Stimulated activated CD8-positive, alpha-beta memory T cell treated with anti-CD3 and anti-CD28 coated beads, Interleukin-15, amount 100 ng/mL, for 48 hours (primary cell): ENCODE results near the gene VPS13C.

Source experiments
- DNase-seq, 2 donors: peaks; one replicate each; pipeline ENCODE4 v3.0.0-alpha.2; 2020; ENCODE audit warnings: low read depth in 2 of 2

VPS13C gene

GRCh38 chr15:62060113-62060895 is at the start of gene VPS13C:
Gene VPS13C (minus strand): TSS chr15:62060447. CDS start chr15:62060374, 73 bp downstream.
- peak; percentile 92 to 93 for DNase-seq

GRCh38 chr15:62109437-62109836 is 49.2 kb upstream of the VPS13C start:
- no peak for DNase-seq

- no peak for DNase-seq
Observed at GRCh38 chr15:62108411-62108810, 48.2 kb upstream of the VPS13C start.

GRCh38 chr15:62107571-62108121 is 47.4 kb upstream of the VPS13C start:
- no peak for DNase-seq

GRCh38 chr15:62106096-62106495 is 45.8 kb upstream of the VPS13C start:
- no peak for DNase-seq

- no peak for DNase-seq
Observed at GRCh38 chr15:62105266-62105665, 45.0 kb upstream of the VPS13C start.

- DNase-seq = no peak
Observed at GRCh38 chr15:62104846-62105245, 44.6 kb upstream of the VPS13C start.

GRCh38 chr15:62104401-62104800 is 44.2 kb upstream of the VPS13C start:
- DNase-seq = no peak

GRCh38 chr15:62103431-62103830 is 43.2 kb upstream of the VPS13C start:
- DNase-seq = no peak

GRCh38 chr15:62099094-62099601 is 38.9 kb upstream of the VPS13C start:
- DNase-seq = no peak

GRCh38 chr15:62094388-62094787 is 34.1 kb upstream of the VPS13C start:
- DNase-seq = no peak

- DNase-seq = no peak
Observed at GRCh38 chr15:62093809-62094208, 33.6 kb upstream of the VPS13C start.

- DNase-seq = no peak
Observed at GRCh38 chr15:62090988-62091387, 30.7 kb upstream of the VPS13C start.

GRCh38 chr15:62089616-62090015 is 29.4 kb upstream of the VPS13C start:
- no peak for DNase-seq

GRCh38 chr15:62088353-62088693 is 28.1 kb upstream of the VPS13C start:
- DNase-seq = no peak

- DNase-seq = no peak
Observed at GRCh38 chr15:62087671-62088352, 27.6 kb upstream of the VPS13C start.

GRCh38 chr15:62085740-62086139 is 25.5 kb upstream of the VPS13C start:
- no peak for DNase-seq

- no peak for DNase-seq
Observed at GRCh38 chr15:62083194-62084154, 23.2 kb upstream of the VPS13C start.

- no peak for DNase-seq
Observed at GRCh38 chr15:62079594-62079993, 19.3 kb upstream of the VPS13C start.

- DNase-seq = no peak
Observed at GRCh38 chr15:62075595-62076277, 15.5 kb upstream of the VPS13C start.

GRCh38 chr15:62071711-62072308 is 11.6 kb upstream of the VPS13C start:
- DNase-seq = no peak
